Measurements from ENCODE around the gene SHE. TPM values are rescaled to one million over a fixed set of nuclear protein-coding genes. Genes with fewer than 3 reads are reported as not detected.

Gene SHE
- total and polyA plus RNA-seq, 2 donors (not counting 1 experiment from before 2014, with no cell fraction given), result not detected

- Histone ChIP-seq H3K79me2 (ENCODE audit: control insufficient read depth, insufficient read depth, low read length) (no peaks in the 10 kb centered on the region), H3K36me3 (ENCODE audit: control insufficient read depth, insufficient read depth, low read length) (no peaks in the 10 kb centered on the region), H3K4me2 (ENCODE audit: extremely low read depth, insufficient read depth, low read length) (no peak overlapping the region), H4K20me1 (ENCODE audit: control insufficient read depth, extremely low read depth, insufficient read depth, low read length) (no peaks in the 10 kb centered on the region), H2AFZ (ENCODE audit: low read length) (no peak overlapping the region), H3K4me1 (ENCODE audit: control insufficient read depth, extremely low read depth, insufficient read depth, low read length) (peaks cover 5% of the 10 kb centered on the region), H3K4me3 (replicated peaks in 1 of 4; ENCODE audit: control extremely low read depth in 1 of 4, insufficient read depth in 1 of 4, low read depth in 3 of 4, low read length in 4 of 4) (no peak overlapping the region), H3K27me3 (ENCODE audit: control insufficient read depth, insufficient read depth, low read length) (no peaks in the 10 kb centered on the region), H3K9ac (ENCODE audit: insufficient read depth, low read length) (no peak overlapping the region), H3K9me3 (ENCODE audit: control insufficient read depth, insufficient read depth, low read depth, low read length) (no peaks in the 10 kb centered on the region), H3K27ac (ENCODE audit: insufficient read depth, low read length) (no peak overlapping the region)
- TF ChIP-seq EZH2 (IDR thresholded peaks at IDR 0.05; ENCODE audit: low read length, missing control alignments), result no peak
- TF ChIP-seq CTCF (conservative IDR thresholded peaks at IDR 0.05 in 1 of 2, IDR thresholded peaks at IDR 0.05 in 1 of 2; ENCODE audit: low read depth in 1 of 2, low read length in 2 of 2), result no peak
- no peak for DNase-seq (ENCODE audit: low read depth in 2 of 2)
Measured at GRCh38 chr1:154469844-154470560, 32.2 kb downstream of the SHE start.

GRCh38 chr1:154468535-154469250 lies 33.5 kb downstream of the SHE start:
- DNase-seq (ENCODE audit: low read depth in 2 of 2), result peak in 1 of 2 donors; percentile 19
- no peaks in the 10 kb centered on the region for H4K20me1 ChIP-seq (ENCODE audit: control insufficient read depth, extremely low read depth, insufficient read depth, low read length)
- H3K9me3 ChIP-seq (ENCODE audit: control insufficient read depth, insufficient read depth, low read depth, low read length), result no peaks in the 10 kb centered on the region
- H3K36me3 ChIP-seq (ENCODE audit: control insufficient read depth, insufficient read depth, low read length), result no peaks in the 10 kb centered on the region
- H3K9ac ChIP-seq (ENCODE audit: insufficient read depth, low read length), result no peak overlapping the region
- H3K4me3 ChIP-seq (replicated peaks in 1 of 4; ENCODE audit: control extremely low read depth in 1 of 4, insufficient read depth in 1 of 4, low read depth in 3 of 4, low read length in 4 of 4), result no peak overlapping the region
- no peak overlapping the region for H3K4me2 ChIP-seq (ENCODE audit: extremely low read depth, insufficient read depth, low read length)
- H3K79me2 ChIP-seq (ENCODE audit: control insufficient read depth, insufficient read depth, low read length), result no peaks in the 10 kb centered on the region
- H3K27me3 ChIP-seq (ENCODE audit: control insufficient read depth, insufficient read depth, low read length), result no peaks in the 10 kb centered on the region
- peaks cover 2% of the 10 kb centered on the region for H3K4me1 ChIP-seq (ENCODE audit: control insufficient read depth, extremely low read depth, insufficient read depth, low read length)
- TF ChIP-seq EZH2 (IDR thresholded peaks at IDR 0.05; ENCODE audit: low read length, missing control alignments), result no peak
- no peak for TF ChIP-seq CTCF (conservative IDR thresholded peaks at IDR 0.05 in 1 of 2, IDR thresholded peaks at IDR 0.05 in 1 of 2; ENCODE audit: low read depth in 1 of 2, low read length in 2 of 2)
- H3K27ac ChIP-seq (ENCODE audit: insufficient read depth, low read length), result no peak overlapping the region
- H2AFZ ChIP-seq (ENCODE audit: low read length), result no peak overlapping the region

- H3K36me3 ChIP-seq (ENCODE audit: control insufficient read depth, insufficient read depth, low read length), result no peaks in the 10 kb centered on the region
- no peak overlapping the region for H2AFZ ChIP-seq (ENCODE audit: low read length)
- H3K9me3 ChIP-seq (ENCODE audit: control insufficient read depth, insufficient read depth, low read depth, low read length), result no peaks in the 10 kb centered on the region
- no peaks in the 10 kb centered on the region for H3K79me2 ChIP-seq (ENCODE audit: control insufficient read depth, insufficient read depth, low read length)
- no peak overlapping the region for H3K4me3 ChIP-seq (replicated peaks in 1 of 4; ENCODE audit: control extremely low read depth in 1 of 4, insufficient read depth in 1 of 4, low read depth in 3 of 4, low read length in 4 of 4)
- no peaks in the 10 kb centered on the region for H4K20me1 ChIP-seq (ENCODE audit: control insufficient read depth, extremely low read depth, insufficient read depth, low read length)
- TF ChIP-seq EZH2 (IDR thresholded peaks at IDR 0.05; ENCODE audit: low read length, missing control alignments) (no peak), CTCF (conservative IDR thresholded peaks at IDR 0.05 in 1 of 2, IDR thresholded peaks at IDR 0.05 in 1 of 2; ENCODE audit: low read depth in 1 of 2, low read length in 2 of 2) (no peak)
- H3K4me2 ChIP-seq (ENCODE audit: extremely low read depth, insufficient read depth, low read length), result no peak overlapping the region
- no peak overlapping the region for H3K9ac ChIP-seq (ENCODE audit: insufficient read depth, low read length)
- DNase-seq (ENCODE audit: low read depth in 2 of 2), result no peak
- peaks cover 5% of the 10 kb centered on the region for H3K4me1 ChIP-seq (ENCODE audit: control insufficient read depth, extremely low read depth, insufficient read depth, low read length)
- no peak overlapping the region for H3K27ac ChIP-seq (ENCODE audit: insufficient read depth, low read length)
- no peaks in the 10 kb centered on the region for H3K27me3 ChIP-seq (ENCODE audit: control insufficient read depth, insufficient read depth, low read length)
Measured at GRCh38 chr1:154467434-154468102, 34.6 kb downstream of the SHE start.

All from fibroblast of lung (primary cell).